Placental pericyte (primary cell): ENCODE data around the gene UBAP1. TPM values are rescaled to one million over a fixed set of nuclear protein-coding genes. Genes with fewer than 3 reads are reported as not detected.

Experiments
- small RNA-seq: library from RNA; depleted of rRNA; stranded (forward); fragments of <200 nt; gene quantifications from one replicate; pipeline ENCODE3, GENCODE V24; 2012; ENCODE audit warnings: low replicate concordance
- total RNA-seq: library from RNA; depleted of rRNA; stranded (reverse); fragments of >200 nt; gene quantifications from 2 replicates; pipeline ENCODE4 v1.2.3, GENCODE V29; 2012

Gene UBAP1
- total RNA-seq: 32.9 and 39.0 TPM in 2 replicates

GRCh38 chr9:34178436-34179212 lies at the start of gene UBAP1:
TSS of gene UBAP1 (plus strand) at chr9:34179043. CDS start at chr9:34220915, 41,872 bp downstream.

Small RNAs within 50 kb of the gene (small RNA-seq; reads per million reads assigned to genes)
- gene AL353662.3: not detected
- not detected for gene RNA5SP282
- not detected for gene RNU2-50P

Other genes with a start within 250 kb of the UBAP1 start
- gene UBAP2, start 130.2 kb upstream of the UBAP1 start, total RNA-seq: 16.2 and 30.9 TPM in 2 replicates
- 22.1 and 23.3 TPM in 2 replicates for gene DCAF12, start 52.3 kb upstream of the UBAP1 start, total RNA-seq
- gene KIF24, start 150.2 kb downstream of the UBAP1 start, total RNA-seq: 0.66 and 9.9 TPM in 2 replicates
- 27.8 and 31.1 TPM in 2 replicates for gene NUDT2, start 150.5 kb downstream of the UBAP1 start, total RNA-seq
- gene MYORG, start 197.9 kb downstream of the UBAP1 start, total RNA-seq: 0.22 and 1.4 TPM in 2 replicates